Activated CD8-positive, alpha-beta memory T cell treated with anti-CD3 and anti-CD28 coated beads, Interleukin-2, amount 50 U/mL, for 4 hours (primary cell): Measurements from ENCODE around the gene FOXF1.
A peak's percentile ranks its signal among the peaks of the same experiment; 100 is the strongest.

ENCODE experiments used
- DNase-seq: peaks from one replicate; pipeline ENCODE4 v3.0.0-alpha.2; 2020

FOXF1 gene

GRCh38 chr16:86562356-86562755 is 52.0 kb downstream of the FOXF1 start:
- DNase-seq: no peak

GRCh38 chr16:86563469-86564345 is 53.4 kb downstream of the FOXF1 start:
- peak; percentile 82 for DNase-seq
